Neural cell (in vitro differentiated cells): ENCODE data around the gene PTPRK. TPM values are rescaled to one million over a fixed set of nuclear protein-coding genes. Genes with fewer than 3 reads are reported as not detected.

Source experiments
- H2AFZ ChIP-seq: fragments of 200-600, 300-800 bp; sonication (generic), shearing (Covaris generic); 2 replicates; pipeline ENCODE4 v1.6.0; 2014; ENCODE audit warnings: low read depth, mild to moderate bottlenecking, antibody characterized with exemption, low read length, moderate library complexity
- H3F3A ChIP-seq: fragments of 200-600 bp; shearing (Covaris generic); 2 replicates; pipeline ENCODE4 v1.6.1; 2016; ENCODE audit warnings: mild to moderate bottlenecking, moderate library complexity, mixed read lengths, antibody characterized with exemption, low read length; ENCODE audit not compliant: insufficient read depth, poor library complexity, severe bottlenecking
- H3K27ac ChIP-seq: fragments of 200-600, 300-800 bp; sonication (generic), shearing (Covaris generic); 2 replicates; pipeline ENCODE4 v1.5.1; 2014; ENCODE audit warnings: mild to moderate bottlenecking, low read length, moderate library complexity
- H3K27me3 ChIP-seq: fragments of 300-800, 200-600 bp; sonication (generic), shearing (Covaris generic); 2 replicates; pipeline ENCODE4 v1.6.0; 2014; ENCODE audit warnings: mild to moderate bottlenecking, low read depth, low read length, moderate library complexity; ENCODE audit not compliant: insufficient read depth
- H3K36me3 ChIP-seq: fragments of 300-800, 200-600 bp; sonication (generic), shearing (Covaris generic); 2 replicates; pipeline ENCODE4 v1.5.1; 2014; ENCODE audit warnings: mild to moderate bottlenecking, antibody characterized with exemption, low read length, moderate library complexity; ENCODE audit not compliant: insufficient read depth
- H3K4me2 ChIP-seq: fragments of 300-800, 200-600 bp; sonication (generic), shearing (Covaris generic); 2 replicates; pipeline ENCODE4 v1.6.0; 2014; ENCODE audit warnings: mild to moderate bottlenecking, low read length
- H3K4me3 ChIP-seq: fragments of 300-800, 200-600 bp; sonication (generic), shearing (Covaris generic); 2 replicates; pipeline ENCODE4 v1.5.1; 2014; ENCODE audit warnings: mild to moderate bottlenecking, low read length, moderate library complexity
- H3K79me2 ChIP-seq: fragments of 200-600 bp; shearing (Covaris generic); replicated peaks from 2 replicates; pipeline ENCODE4 v1.6.0; 2014; ENCODE audit warnings: mild to moderate bottlenecking, low read length, moderate library complexity; ENCODE audit not compliant: insufficient read depth
- H3K9ac ChIP-seq: fragments of 300-800, 200-600 bp; sonication (generic), shearing (Covaris generic); 2 replicates; pipeline ENCODE4 v1.6.1; 2016; ENCODE audit warnings: mild to moderate bottlenecking, low read length, mixed read lengths
- H3K9me2 ChIP-seq: fragments of 200-600 bp; shearing (Covaris generic); 2 replicates; pipeline ENCODE4 v1.6.1; 2016; ENCODE audit warnings: mild to moderate bottlenecking, low read length, mixed read lengths; ENCODE audit not compliant: insufficient read depth
- H3K9me3 ChIP-seq: fragments of 200-600, 300-800 bp; sonication (generic), shearing (Covaris generic); 2 replicates; pipeline ENCODE4 v1.6.1; 2016; ENCODE audit warnings: mild to moderate bottlenecking, mixed run types, low read length, moderate library complexity, mixed read lengths
- H4K20me1 ChIP-seq: fragments of 200-600 bp; shearing (Covaris generic); 2 replicates; pipeline ENCODE4 v1.6.1; 2016; ENCODE audit warnings: mild to moderate bottlenecking, mixed run types; ENCODE audit not compliant: insufficient read depth
- EP300 ChIP-seq: fragments of 450-650 bp; conservative IDR thresholded peaks from 2 replicates; pipeline ENCODE4 v1.6.1; 2014; ENCODE audit warnings: antibody characterized with exemption, mild to moderate bottlenecking, moderate library complexity; ENCODE audit not compliant: poor library complexity, severe bottlenecking
- EZH2 ChIP-seq: fragments of 200-600, 300-800 bp; shearing (Covaris generic), sonication (generic); IDR thresholded peaks from 2 replicates; pipeline ENCODE4 v1.6.1; 2014; ENCODE audit warnings: antibody characterized with exemption, low read length, borderline replicate concordance, mild to moderate bottlenecking; ENCODE audit not compliant: insufficient read depth, poor library complexity, severe bottlenecking
- MXI1 ChIP-seq: fragments of 450-650 bp; conservative IDR thresholded peaks from 2 replicates; pipeline ENCODE4 v1.6.1; 2014; ENCODE audit warnings: antibody characterized with exemption, mild to moderate bottlenecking; ENCODE audit not compliant: poor library complexity, severe bottlenecking
- POLR2AphosphoS5 ChIP-seq: IDR thresholded peaks from 2 replicates; pipeline ENCODE4 v1.6.1; 2012
- RAD21 ChIP-seq: fragments of 450-650 bp; conservative IDR thresholded peaks from 2 replicates; pipeline ENCODE4 v1.6.1; 2014; ENCODE audit warnings: antibody characterized with exemption, mild to moderate bottlenecking, moderate library complexity
- SMC3 ChIP-seq: fragments of 450-650 bp; conservative IDR thresholded peaks from 2 replicates; pipeline ENCODE4 v1.6.1; 2014; ENCODE audit warnings: antibody characterized with exemption, mild to moderate bottlenecking, moderate library complexity; ENCODE audit not compliant: poor library complexity
- TAF1 ChIP-seq: IDR thresholded peaks from 2 replicates; pipeline ENCODE4 v1.6.1; 2012; ENCODE audit warnings: low read depth
- polyA plus RNA-seq: library from polyadenylated mRNA; depleted of rRNA; stranded (reverse); fragments of >200 nt; gene quantifications from 2 replicates; pipeline ENCODE4 v1.2.3, GENCODE V29; 2014
- TF ChIP-seq, protein P1 (sequence below): fragments of 450-650 bp; IDR thresholded peaks from 2 replicates; pipeline ENCODE4 v1.5.1; 2014; ENCODE audit warnings: antibody characterized with exemption, mild to moderate bottlenecking, moderate library complexity; ENCODE audit not compliant: poor library complexity, severe bottlenecking
- TF ChIP-seq, protein P2 (sequence below): IDR thresholded peaks from 2 replicates; pipeline ENCODE4 v1.6.1; 2012; ENCODE audit warnings: borderline replicate concordance

Gene PTPRK
- polyA plus RNA-seq, 1 donor from 2014 or later: 10.4 TPM

DNA sequence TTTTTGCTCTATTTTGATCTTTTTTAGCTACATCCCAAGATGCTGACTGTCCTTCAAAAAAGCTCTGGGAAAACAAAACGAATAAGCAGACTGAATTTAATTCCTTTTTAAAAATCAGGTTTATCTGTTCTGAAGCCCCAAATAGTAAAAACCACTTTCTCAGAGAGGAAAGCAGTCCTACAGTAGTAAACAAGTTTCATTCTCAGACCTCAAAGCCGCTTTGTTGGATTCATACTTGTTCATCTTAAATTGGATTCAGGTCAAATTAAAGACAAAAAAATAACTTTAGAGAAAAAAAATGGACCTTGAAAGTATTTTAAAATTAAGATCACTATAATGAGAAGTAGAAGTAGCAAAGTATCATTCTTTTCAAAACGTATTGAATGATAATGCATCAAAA is 523.5 kb downstream of the PTPRK start:
- Histone ChIP-seq H3K27me3 (no peaks in the 10 kb centered on the region), H3F3A (no peaks in the 10 kb centered on the region), H3K27ac (no peak overlapping the region), H2AFZ (no peak overlapping the region), H3K79me2 (no peaks in the 10 kb centered on the region), H3K4me2 (no peak overlapping the region), H3K9me2 (no peaks in the 10 kb centered on the region), H3K4me3 (no peak overlapping the region), H3K9ac (no peak overlapping the region), H3K9me3 (no peaks in the 10 kb centered on the region), H4K20me1 (no peaks in the 10 kb centered on the region), H3K36me3 (no peaks in the 10 kb centered on the region)
- TF ChIP-seq RAD21 (no peak), MXI1 (no peak), POLR2AphosphoS5 (no peak), EP300 (no peak), EZH2 (no peak), SMC3 (no peak), TAF1 (no peak)
- TF ChIP-seq, protein P1, sequence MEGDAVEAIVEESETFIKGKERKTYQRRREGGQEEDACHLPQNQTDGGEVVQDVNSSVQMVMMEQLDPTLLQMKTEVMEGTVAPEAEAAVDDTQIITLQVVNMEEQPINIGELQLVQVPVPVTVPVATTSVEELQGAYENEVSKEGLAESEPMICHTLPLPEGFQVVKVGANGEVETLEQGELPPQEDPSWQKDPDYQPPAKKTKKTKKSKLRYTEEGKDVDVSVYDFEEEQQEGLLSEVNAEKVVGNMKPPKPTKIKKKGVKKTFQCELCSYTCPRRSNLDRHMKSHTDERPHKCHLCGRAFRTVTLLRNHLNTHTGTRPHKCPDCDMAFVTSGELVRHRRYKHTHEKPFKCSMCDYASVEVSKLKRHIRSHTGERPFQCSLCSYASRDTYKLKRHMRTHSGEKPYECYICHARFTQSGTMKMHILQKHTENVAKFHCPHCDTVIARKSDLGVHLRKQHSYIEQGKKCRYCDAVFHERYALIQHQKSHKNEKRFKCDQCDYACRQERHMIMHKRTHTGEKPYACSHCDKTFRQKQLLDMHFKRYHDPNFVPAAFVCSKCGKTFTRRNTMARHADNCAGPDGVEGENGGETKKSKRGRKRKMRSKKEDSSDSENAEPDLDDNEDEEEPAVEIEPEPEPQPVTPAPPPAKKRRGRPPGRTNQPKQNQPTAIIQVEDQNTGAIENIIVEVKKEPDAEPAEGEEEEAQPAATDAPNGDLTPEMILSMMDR: no peak
- TF ChIP-seq, protein P2, sequence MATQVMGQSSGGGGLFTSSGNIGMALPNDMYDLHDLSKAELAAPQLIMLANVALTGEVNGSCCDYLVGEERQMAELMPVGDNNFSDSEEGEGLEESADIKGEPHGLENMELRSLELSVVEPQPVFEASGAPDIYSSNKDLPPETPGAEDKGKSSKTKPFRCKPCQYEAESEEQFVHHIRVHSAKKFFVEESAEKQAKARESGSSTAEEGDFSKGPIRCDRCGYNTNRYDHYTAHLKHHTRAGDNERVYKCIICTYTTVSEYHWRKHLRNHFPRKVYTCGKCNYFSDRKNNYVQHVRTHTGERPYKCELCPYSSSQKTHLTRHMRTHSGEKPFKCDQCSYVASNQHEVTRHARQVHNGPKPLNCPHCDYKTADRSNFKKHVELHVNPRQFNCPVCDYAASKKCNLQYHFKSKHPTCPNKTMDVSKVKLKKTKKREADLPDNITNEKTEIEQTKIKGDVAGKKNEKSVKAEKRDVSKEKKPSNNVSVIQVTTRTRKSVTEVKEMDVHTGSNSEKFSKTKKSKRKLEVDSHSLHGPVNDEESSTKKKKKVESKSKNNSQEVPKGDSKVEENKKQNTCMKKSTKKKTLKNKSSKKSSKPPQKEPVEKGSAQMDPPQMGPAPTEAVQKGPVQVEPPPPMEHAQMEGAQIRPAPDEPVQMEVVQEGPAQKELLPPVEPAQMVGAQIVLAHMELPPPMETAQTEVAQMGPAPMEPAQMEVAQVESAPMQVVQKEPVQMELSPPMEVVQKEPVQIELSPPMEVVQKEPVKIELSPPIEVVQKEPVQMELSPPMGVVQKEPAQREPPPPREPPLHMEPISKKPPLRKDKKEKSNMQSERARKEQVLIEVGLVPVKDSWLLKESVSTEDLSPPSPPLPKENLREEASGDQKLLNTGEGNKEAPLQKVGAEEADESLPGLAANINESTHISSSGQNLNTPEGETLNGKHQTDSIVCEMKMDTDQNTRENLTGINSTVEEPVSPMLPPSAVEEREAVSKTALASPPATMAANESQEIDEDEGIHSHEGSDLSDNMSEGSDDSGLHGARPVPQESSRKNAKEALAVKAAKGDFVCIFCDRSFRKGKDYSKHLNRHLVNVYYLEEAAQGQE: no peak

DNA sequence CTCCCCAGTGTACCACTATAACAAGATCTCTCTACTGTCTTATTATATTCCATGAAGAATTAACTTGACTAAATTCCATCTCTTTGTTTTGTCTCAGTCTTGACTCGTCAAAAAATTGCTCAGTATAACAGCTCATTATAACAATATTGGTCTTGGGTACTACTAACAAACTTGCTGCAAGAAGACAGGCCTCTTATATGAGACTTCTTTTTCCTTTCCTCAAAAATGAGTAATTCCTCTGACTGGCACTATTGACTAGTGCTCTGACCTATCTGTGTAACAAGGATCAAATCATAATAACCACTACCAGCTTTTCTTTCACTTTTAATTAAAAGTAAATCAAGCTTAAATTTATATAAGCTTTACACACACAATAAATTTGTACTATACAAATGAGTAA is 528.3 kb downstream of the PTPRK start:
- no peaks in the 10 kb centered on the region for H3K27me3 ChIP-seq
- no peaks in the 10 kb centered on the region for H3K36me3 ChIP-seq
- no peak overlapping the region for H3K9ac ChIP-seq
- no peaks in the 10 kb centered on the region for H3K9me3 ChIP-seq
- no peaks in the 10 kb centered on the region for H3K9me2 ChIP-seq
- H4K20me1 ChIP-seq: no peaks in the 10 kb centered on the region
- no peaks in the 10 kb centered on the region for H3F3A ChIP-seq
- H3K4me3 ChIP-seq: no peak overlapping the region
- H3K79me2 ChIP-seq: no peaks in the 10 kb centered on the region
- no peak overlapping the region for H3K27ac ChIP-seq
- H3K4me2 ChIP-seq: no peak overlapping the region
- H2AFZ ChIP-seq: no peak overlapping the region
- TF ChIP-seq POLR2AphosphoS5 (no peak), EZH2 (no peak), EP300 (no peak)
- TF ChIP-seq, protein P1: no peak
- TF ChIP-seq, protein P2: no peak
